Progenitor cell of endocrine pancreas (in vitro differentiated cells): ENCODE results near the gene C6. TPM values are rescaled to one million over a fixed set of nuclear protein-coding genes. Genes with fewer than 3 reads are reported as not detected.
"Not testable (repeated sequence)": the region's sequence is repeated elsewhere in the genome, so short reads cannot be mapped to it uniquely, and the experiment has no call there.

Experiments used
- DNase-seq: peaks from one replicate; pipeline ENCODE4 v3.0.0; 2021; ENCODE audit warnings: low spot score; ENCODE audit not compliant: unreplicated experiment
- H3K27ac Mint-ChIP-seq: 2 replicates; pipeline ENCODE4 v1.8.0; 2021; ENCODE audit warnings: mild to moderate bottlenecking, moderate library complexity, mixed read lengths
- H3K27me3 Mint-ChIP-seq: 2 replicates; pipeline ENCODE4 v1.8.0; 2021; ENCODE audit warnings: mixed read lengths
- H3K36me3 Mint-ChIP-seq: 2 replicates; pipeline ENCODE4 v1.8.0; 2022; ENCODE audit warnings: mixed read lengths; ENCODE audit not compliant: insufficient read depth
- H3K4me1 Mint-ChIP-seq: 2 replicates; pipeline ENCODE4 v1.8.0; 2021; ENCODE audit warnings: low read depth, mixed read lengths
- H3K4me3 Mint-ChIP-seq: 2 replicates; pipeline ENCODE4 v1.8.0; 2021; ENCODE audit warnings: low read depth, mild to moderate bottlenecking, moderate library complexity, mixed read lengths
- H3K9me3 Mint-ChIP-seq: 2 replicates; pipeline ENCODE4 v1.8.0; 2021; ENCODE audit warnings: low read depth, mixed read lengths
- total RNA-seq: library from RNA; stranded (reverse); gene quantifications from 2 replicates; pipeline ENCODE4 v1.2.1, GENCODE V29; 2021
- TF ChIP-seq, protein P1 (sequence below): fragments of 200-600 bp; sonication (generic); IDR thresholded peaks from one replicate; pipeline ENCODE4 v1.5.0; 2021; ENCODE audit warnings: antibody characterized with exemption, mild to moderate bottlenecking; ENCODE audit not compliant: unreplicated experiment

Gene C6
- total RNA-seq, 1 donor from 2014 or later = 0.74 TPM

DNA sequence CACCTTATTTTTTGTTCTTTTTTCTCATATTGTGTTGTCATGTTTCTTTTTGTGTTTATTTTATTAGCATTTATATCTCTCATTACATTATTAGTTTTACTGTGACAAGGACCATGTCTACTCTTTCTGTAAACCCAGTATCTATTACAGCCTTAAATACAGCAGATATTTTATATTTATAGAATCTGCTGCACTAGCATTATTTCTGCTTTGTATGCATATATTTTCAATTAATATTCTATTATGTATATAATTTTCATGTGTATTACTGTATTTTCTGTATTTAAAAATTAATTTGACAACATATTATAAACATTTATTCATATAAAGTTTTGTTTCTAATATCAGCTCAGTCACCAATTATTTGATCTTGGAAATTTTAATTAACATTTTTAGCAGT is 19.5 kb upstream of the C6 start:
- peaks cover 34% of the 10 kb centered on the region for H3K9me3 Mint-ChIP-seq
- H3K27me3 Mint-ChIP-seq = no peaks in the 10 kb centered on the region
- peaks cover 5% of the 10 kb centered on the region for H3K36me3 Mint-ChIP-seq
- no peak overlapping the region for H3K4me3 Mint-ChIP-seq
- no peak for DNase-seq
- no peak overlapping the region for H3K27ac Mint-ChIP-seq
- H3K4me1 Mint-ChIP-seq = no peaks in the 10 kb centered on the region
- TF ChIP-seq, protein P1, sequence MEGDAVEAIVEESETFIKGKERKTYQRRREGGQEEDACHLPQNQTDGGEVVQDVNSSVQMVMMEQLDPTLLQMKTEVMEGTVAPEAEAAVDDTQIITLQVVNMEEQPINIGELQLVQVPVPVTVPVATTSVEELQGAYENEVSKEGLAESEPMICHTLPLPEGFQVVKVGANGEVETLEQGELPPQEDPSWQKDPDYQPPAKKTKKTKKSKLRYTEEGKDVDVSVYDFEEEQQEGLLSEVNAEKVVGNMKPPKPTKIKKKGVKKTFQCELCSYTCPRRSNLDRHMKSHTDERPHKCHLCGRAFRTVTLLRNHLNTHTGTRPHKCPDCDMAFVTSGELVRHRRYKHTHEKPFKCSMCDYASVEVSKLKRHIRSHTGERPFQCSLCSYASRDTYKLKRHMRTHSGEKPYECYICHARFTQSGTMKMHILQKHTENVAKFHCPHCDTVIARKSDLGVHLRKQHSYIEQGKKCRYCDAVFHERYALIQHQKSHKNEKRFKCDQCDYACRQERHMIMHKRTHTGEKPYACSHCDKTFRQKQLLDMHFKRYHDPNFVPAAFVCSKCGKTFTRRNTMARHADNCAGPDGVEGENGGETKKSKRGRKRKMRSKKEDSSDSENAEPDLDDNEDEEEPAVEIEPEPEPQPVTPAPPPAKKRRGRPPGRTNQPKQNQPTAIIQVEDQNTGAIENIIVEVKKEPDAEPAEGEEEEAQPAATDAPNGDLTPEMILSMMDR = no peak

DNA sequence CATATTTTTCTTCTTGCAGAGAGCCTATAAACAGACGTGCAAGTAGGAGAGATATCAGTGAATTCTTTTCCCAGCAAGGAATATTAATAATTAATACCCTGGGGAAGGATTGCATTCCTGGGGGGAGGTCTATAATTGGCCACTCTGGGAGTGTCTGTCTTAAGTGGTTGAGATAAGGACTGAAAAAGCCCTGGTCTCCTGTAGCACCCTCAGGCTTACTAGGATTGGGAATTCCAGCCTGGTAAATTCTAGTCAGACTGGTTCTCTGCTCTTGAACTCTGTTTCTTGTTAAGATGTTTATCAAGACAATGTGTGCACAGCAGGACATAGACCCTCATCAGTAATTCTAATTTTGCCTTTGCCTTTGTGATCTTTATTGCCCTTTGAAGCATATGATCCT is 16.9 kb upstream of the C6 start:
- not testable (repeated sequence) for H3K4me3 Mint-ChIP-seq, H3K4me1 Mint-ChIP-seq, H3K27me3 Mint-ChIP-seq, H3K27ac Mint-ChIP-seq, DNase-seq, H3K36me3 Mint-ChIP-seq
- peaks cover 46% of the 10 kb centered on the region for H3K9me3 Mint-ChIP-seq

DNA sequence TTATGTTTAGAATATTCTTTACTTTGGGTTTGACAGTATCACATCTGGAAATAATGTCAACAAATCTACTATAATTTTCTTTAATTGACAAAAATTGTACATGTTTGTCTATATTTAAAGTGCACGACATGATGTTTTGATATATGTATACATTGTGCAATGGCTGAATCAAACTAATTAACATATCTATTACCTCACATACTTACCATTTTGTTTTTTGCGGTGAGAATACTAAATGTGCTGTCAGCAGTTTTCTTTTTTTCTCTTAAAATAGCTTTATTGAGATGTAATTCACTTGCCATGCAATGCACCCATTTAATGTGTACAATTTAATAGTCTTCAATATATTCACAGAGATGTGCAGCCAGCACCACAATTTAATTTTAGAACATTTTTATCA is 10.6 kb upstream of the C6 start:
- no peak overlapping the region for H3K4me3 Mint-ChIP-seq
- H3K9me3 Mint-ChIP-seq = peaks cover 23% of the 10 kb centered on the region
- H3K36me3 Mint-ChIP-seq = peaks cover 4% of the 10 kb centered on the region
- no peaks in the 10 kb centered on the region for H3K27me3 Mint-ChIP-seq
- H3K4me1 Mint-ChIP-seq = peaks cover 13% of the 10 kb centered on the region
- H3K27ac Mint-ChIP-seq = no peak overlapping the region
- DNase-seq = no peak
- TF ChIP-seq, protein P1 = no peak

DNA sequence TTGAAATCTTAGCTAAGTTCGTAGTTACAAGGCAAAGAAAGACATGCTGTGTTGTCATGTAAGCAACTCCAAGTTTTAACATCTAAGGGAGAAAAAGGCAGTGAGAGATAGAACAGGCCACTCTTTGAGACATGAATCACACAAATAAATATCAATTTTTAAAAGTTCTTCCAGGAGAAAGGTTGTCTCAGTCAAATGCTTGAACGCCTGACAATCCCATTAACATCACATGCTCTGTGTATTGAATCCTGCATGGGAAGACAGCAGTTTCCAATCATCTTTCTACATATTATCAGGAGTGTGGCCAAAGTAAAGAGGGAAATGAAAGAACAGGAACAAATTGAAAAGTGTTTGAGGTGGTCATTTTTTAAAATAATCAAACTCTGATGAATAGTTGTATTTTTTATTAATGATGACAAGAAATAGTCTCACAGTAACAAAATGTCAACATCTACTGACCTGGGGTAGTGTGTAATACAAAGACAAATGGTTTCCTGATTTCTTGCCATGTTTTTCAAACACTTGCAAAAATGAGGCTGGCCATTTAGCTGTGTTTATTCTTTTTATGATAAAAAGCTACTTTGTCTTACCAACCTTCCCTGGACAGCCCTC is 6.4 kb upstream of the C6 start:
- H3K27me3 Mint-ChIP-seq = no peaks in the 10 kb centered on the region

DNA sequence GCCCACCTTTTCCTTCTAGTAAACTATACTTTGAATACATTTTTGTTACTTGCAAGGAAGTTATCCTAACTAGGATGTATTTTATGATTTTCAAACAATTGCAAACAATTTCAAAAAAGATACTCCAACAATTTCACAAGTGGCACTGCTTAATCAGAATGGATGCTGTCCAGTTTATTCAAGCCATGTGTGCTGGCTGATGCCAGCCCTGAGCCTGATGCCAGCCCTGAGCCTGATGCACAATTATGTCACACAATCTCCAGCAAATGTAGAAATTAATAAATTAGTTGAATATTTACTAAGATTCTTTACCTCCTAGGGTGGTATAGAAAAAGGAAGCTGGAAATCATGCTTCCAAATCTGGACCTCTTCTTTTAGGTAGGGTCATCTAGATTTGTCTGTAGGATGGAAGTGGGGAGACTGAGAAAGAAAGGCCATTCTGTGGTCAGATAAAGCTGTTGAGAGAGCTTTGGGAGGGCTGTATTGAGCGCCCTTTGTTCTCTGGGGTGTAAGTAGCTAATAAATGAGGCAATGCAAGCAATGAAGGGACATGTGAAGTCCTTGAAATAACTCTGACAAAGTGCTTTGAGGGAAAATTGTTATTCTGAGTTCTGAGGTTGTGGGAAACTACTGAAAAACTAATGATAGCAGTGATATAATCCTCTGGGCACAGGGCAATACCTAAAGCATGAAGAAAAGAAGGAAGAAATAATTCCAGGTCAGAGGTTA is 5.8 kb upstream of the C6 start:
- Mint-ChIP-seq H3K36me3 (no peaks in the 10 kb centered on the region), H3K4me1 (peaks cover 15% of the 10 kb centered on the region), H3K4me3 (no peak overlapping the region), H3K27me3 (no peaks in the 10 kb centered on the region), H3K9me3 (peaks cover 6% of the 10 kb centered on the region), H3K27ac (peak overlapping the region; percentile 68)
- no peak for DNase-seq
- TF ChIP-seq, protein P1 = no peak

More for the DNA sequence above, 6.4 kb upstream of the C6 start:
- TF ChIP-seq, protein P1 = no peak
- peaks cover 3% of the 10 kb centered on the region for H3K9me3 Mint-ChIP-seq
- no peaks in the 10 kb centered on the region for H3K36me3 Mint-ChIP-seq
- peaks cover 14% of the 10 kb centered on the region for H3K4me1 Mint-ChIP-seq
- DNase-seq = no peak
- H3K4me3 Mint-ChIP-seq = no peak overlapping the region
- H3K27ac Mint-ChIP-seq = peak overlapping the region; percentile 68

DNA sequence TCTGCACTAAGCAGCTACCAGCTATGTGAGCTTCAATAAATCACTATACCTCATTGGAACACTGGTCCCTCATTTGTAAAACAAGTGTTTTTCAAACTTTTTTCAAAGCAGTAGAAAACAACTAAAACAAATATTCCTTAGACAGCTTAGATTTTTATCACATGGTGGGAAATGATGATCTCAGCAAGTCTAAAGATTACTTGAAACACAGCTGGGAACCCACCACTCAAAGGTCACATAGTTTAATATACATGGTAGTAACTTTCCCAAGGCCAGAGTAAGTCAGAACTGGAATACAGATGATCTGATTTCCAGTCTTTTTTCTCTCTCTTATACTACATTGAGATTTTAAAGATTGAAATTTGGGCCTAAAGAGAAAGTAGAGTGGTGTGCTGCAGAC is 850 bp upstream of the C6 start:
- no peak for DNase-seq
- Mint-ChIP-seq H3K4me1 (peaks cover 19% of the 10 kb centered on the region), H3K27ac (no peak overlapping the region), H3K36me3 (no peaks in the 10 kb centered on the region), H3K27me3 (no peaks in the 10 kb centered on the region), H3K4me3 (no peak overlapping the region), H3K9me3 (peaks cover 6% of the 10 kb centered on the region)
- TF ChIP-seq, protein P1 = no peak
